Measurements from ENCODE around the gene MAP1LC3B.

Gene MAP1LC3B

GRCh38 chr16:87425941-87426340 is 33.8 kb downstream of the MAP1LC3B start:
- no peak for DNase-seq (ENCODE audit: extremely low read depth, low read depth)
- no peak for TF ChIP-seq CTCF (IDR thresholded peaks at IDR 0.05; ENCODE audit: low read depth, low read length)

GRCh38 chr16:87426423-87427215 is 34.5 kb downstream of the MAP1LC3B start:
- TF ChIP-seq CTCF (IDR thresholded peaks at IDR 0.05; ENCODE audit: low read depth, low read length): no peak
- DNase-seq (ENCODE audit: extremely low read depth, low read depth): no peak

GRCh38 chr16:87431926-87432325 is 39.8 kb downstream of the MAP1LC3B start:
- no peak for TF ChIP-seq CTCF (IDR thresholded peaks at IDR 0.05; ENCODE audit: low read depth, low read length)
- DNase-seq (ENCODE audit: extremely low read depth, low read depth): peak; percentile 38

GRCh38 chr16:87432330-87432915 is 40.3 kb downstream of the MAP1LC3B start:
- no peak for DNase-seq (ENCODE audit: extremely low read depth, low read depth)
- TF ChIP-seq CTCF (IDR thresholded peaks at IDR 0.05; ENCODE audit: low read depth, low read length): no peak

- DNase-seq (ENCODE audit: extremely low read depth, low read depth): no peak
- no peak for TF ChIP-seq CTCF (IDR thresholded peaks at IDR 0.05; ENCODE audit: low read depth, low read length)
These were observed 42.1 kb downstream of the MAP1LC3B start for GRCh38 chr16:87434146-87434667.

- TF ChIP-seq CTCF (IDR thresholded peaks at IDR 0.05; ENCODE audit: low read depth, low read length): no peak
- no peak for DNase-seq (ENCODE audit: extremely low read depth, low read depth)
These were observed 43.5 kb downstream of the MAP1LC3B start for GRCh38 chr16:87435372-87436224.

All from AG09319 (cell line).